Panc1 (cell line): ENCODE data around the gene R3HDML. TPM values are rescaled to one million over a fixed set of nuclear protein-coding genes. Genes with fewer than 3 reads are reported as not detected.

Experiments used
- ATAC-seq: fragments of 200-7000 bp; cut with Tn5 transposase; 2 replicates; pipeline ENCODE4 v1.9.1; 2020; ENCODE audit warnings: mild to moderate bottlenecking, moderate library complexity
- BruUV-seq: library from RNA; stranded (reverse); fragments of 400-500 nt; replicated peaks from 2 replicates; lab custom pipeline; 2021; lab: Mats Ljungman, UMichigan
- CTCF ChIA-PET: fragments of 300-600 bp; sonication (Branson Sonifier 250); formaldehyde crosslinking; loops from one replicate; lab custom pipeline; 2022; ENCODE audit warnings: antibody characterized with exemption; lab: Charles Lee
- POLR2A ChIA-PET: fragments of 300-600 bp; sonication (Branson Sonifier 250); formaldehyde crosslinking; loops from one replicate; lab custom pipeline; 2022; ENCODE audit warnings: antibody characterized with exemption; lab: Charles Lee
- DNase-seq: peaks from one replicate; pipeline ENCODE4 v3.0.0-alpha.2; 2010; ENCODE audit warnings: low read depth, low spot score
- H3K27ac ChIP-seq: 2 replicates; pipeline ENCODE4 v1.5.1; 2011; ENCODE audit warnings: mild to moderate bottlenecking, low read length, inconsistent platforms
- H3K27me3 ChIP-seq: fragments of 200-500 bp; sonication (Bioruptor generic); 2 replicates; pipeline ENCODE4 v1.6.0; 2014; ENCODE audit warnings: low read length, inconsistent platforms; ENCODE audit not compliant: control insufficient read depth, insufficient read depth
- H3K36me3 ChIP-seq: fragments of 200-500 bp; sonication (Bioruptor generic); 2 replicates; pipeline ENCODE4 v1.5.1; 2014; ENCODE audit warnings: inconsistent platforms, mild to moderate bottlenecking, low read length, moderate library complexity; ENCODE audit not compliant: control insufficient read depth, insufficient read depth
- H3K4me1 ChIP-seq: 2 replicates; pipeline ENCODE4 v1.5.1; 2011; ENCODE audit warnings: inconsistent platforms, mild to moderate bottlenecking, low read length, moderate library complexity; ENCODE audit not compliant: control insufficient read depth, insufficient read depth
- H3K4me3 ChIP-seq, 2 experiments: 2 replicates each; pipeline ENCODE4 v1.5.1; 2011 to 2012; ENCODE audit warnings: low read depth in 2 of 2, low read length in 2 of 2, mild to moderate bottlenecking in 2 of 2, inconsistent platforms in 1 of 2, moderate library complexity in 1 of 2
- H3K9me3 ChIP-seq: fragments of 200-500 bp; sonication (Bioruptor generic); 2 replicates; pipeline ENCODE4 v1.5.1; 2014; ENCODE audit warnings: low read depth, mild to moderate bottlenecking, inconsistent platforms, low read length, moderate library complexity; ENCODE audit not compliant: control insufficient read depth, insufficient read depth
- POLR2AphosphoS5 ChIP-seq: IDR thresholded peaks from 2 replicates; pipeline ENCODE4 v1.6.1; 2012; ENCODE audit warnings: mild to moderate bottlenecking, low read depth, low read length, moderate library complexity
- SIN3A ChIP-seq: IDR thresholded peaks from 2 replicates; pipeline ENCODE4 v1.6.1; 2012; ENCODE audit warnings: low read depth, mild to moderate bottlenecking, low read length, moderate library complexity, borderline replicate concordance; ENCODE audit not compliant: insufficient read depth
- TCF7L2 ChIP-seq: IDR thresholded peaks from 2 replicates; pipeline ENCODE4 v1.6.1; 2011; ENCODE audit warnings: mild to moderate bottlenecking, low read depth, low read length, inconsistent platforms
- in situ Hi-C: cut with HindIII; loops from 2 replicates; pipeline ENCODE4 v1.10.0; 2016; ENCODE audit warnings: low sequenced_read_pairs, low pct_unique_long_range_greater_than_20kb
- intact Hi-C: fragments of 100-400 bp; cut with micrococcal nuclease; formaldehyde crosslinking; loops from one replicate; pipeline ENCODE4 v1.10.0; 2022; ENCODE audit not compliant: unreplicated experiment
- total RNA-seq: library from RNA; stranded (reverse); gene quantifications from one replicate; pipeline ENCODE4 v1.2.1, GENCODE V29; 2021; ENCODE audit not compliant: unreplicated experiment
- TF ChIP-seq, protein P1 (sequence below): fragments of 450-650 bp; IDR thresholded peaks from 2 replicates; pipeline ENCODE4 v1.5.1; 2017; ENCODE audit warnings: mild to moderate bottlenecking
- TF ChIP-seq, protein P2 (sequence below), 2 experiments: IDR thresholded peaks; 2 replicates each; pipeline ENCODE4 v1.6.1; 2011 to 2012; ENCODE audit warnings: low read depth in 2 of 2, control low read depth in 1 of 2, low read length in 1 of 2, mild to moderate bottlenecking in 1 of 2, moderate library complexity in 1 of 2; ENCODE audit not compliant: insufficient read depth in 1 of 2

R3HDML gene
- total RNA-seq, 1 experiment from 2014 or later: not detected

DNA sequence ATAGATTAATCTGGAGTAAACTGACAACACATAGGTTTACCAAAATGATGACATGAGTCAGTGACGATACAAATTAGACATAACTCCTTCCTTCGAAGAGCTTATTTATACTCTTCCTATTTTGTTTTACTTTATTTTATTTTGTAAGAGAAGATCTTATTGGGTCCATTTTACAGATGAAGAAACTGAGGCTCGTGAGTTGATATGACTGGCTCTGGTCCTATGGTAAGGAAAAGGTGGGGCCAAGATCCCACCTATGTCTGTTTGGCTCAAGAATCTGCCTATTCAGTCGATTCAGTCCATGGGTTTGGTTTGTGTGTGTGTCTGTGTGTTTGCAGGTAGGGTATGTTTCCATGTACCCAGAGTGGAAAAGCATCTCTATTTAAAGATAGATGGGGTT is 8.4 kb upstream of the R3HDML start:
- ATAC-seq (no peak), DNase-seq (no peak)
- H3K36me3 ChIP-seq: no peaks in the 10 kb centered on the region
- no peak overlapping the region for H3K27ac ChIP-seq
- ChIA-PET POLR2A (no interaction called here), CTCF (no interaction called here)
- in situ Hi-C loops (no loop called here), intact Hi-C loops (no loop called here)
- H3K27me3 ChIP-seq: no peaks in the 10 kb centered on the region
- no peaks in the 10 kb centered on the region for H3K9me3 ChIP-seq
- H3K4me1 ChIP-seq: no peaks in the 10 kb centered on the region
- BruUV-seq: no TSS peak
- TF ChIP-seq POLR2AphosphoS5: no peak
- H3K4me3 ChIP-seq: no peak overlapping the region

DNA sequence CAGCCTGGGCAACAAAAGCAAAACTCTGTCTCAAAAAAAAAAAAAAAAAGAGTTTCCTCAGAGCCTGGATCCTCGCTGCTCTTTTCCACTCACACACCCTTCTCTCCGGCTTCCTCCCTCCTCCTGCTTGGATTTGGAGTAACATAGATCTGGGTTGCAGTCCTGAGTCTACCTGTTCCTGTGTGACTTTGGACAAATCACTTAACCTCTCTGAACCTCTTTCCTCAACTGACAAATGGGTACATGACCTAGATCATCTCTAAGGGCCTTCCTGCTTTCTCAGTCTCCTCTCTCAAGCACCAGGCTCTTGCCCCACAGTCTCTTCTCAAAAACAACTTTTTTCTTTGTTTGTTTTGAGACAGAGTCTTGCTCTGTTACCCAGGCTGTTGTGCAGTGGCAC is 5.6 kb upstream of the R3HDML start:
- Histone ChIP-seq H3K4me3 (no peak overlapping the region), H3K4me1 (no peaks in the 10 kb centered on the region), H3K36me3 (no peaks in the 10 kb centered on the region), H3K27ac (no peak overlapping the region), H3K9me3 (no peaks in the 10 kb centered on the region), H3K27me3 (no peaks in the 10 kb centered on the region)
- no peak for TF ChIP-seq POLR2AphosphoS5
- TF ChIP-seq, protein P1, sequence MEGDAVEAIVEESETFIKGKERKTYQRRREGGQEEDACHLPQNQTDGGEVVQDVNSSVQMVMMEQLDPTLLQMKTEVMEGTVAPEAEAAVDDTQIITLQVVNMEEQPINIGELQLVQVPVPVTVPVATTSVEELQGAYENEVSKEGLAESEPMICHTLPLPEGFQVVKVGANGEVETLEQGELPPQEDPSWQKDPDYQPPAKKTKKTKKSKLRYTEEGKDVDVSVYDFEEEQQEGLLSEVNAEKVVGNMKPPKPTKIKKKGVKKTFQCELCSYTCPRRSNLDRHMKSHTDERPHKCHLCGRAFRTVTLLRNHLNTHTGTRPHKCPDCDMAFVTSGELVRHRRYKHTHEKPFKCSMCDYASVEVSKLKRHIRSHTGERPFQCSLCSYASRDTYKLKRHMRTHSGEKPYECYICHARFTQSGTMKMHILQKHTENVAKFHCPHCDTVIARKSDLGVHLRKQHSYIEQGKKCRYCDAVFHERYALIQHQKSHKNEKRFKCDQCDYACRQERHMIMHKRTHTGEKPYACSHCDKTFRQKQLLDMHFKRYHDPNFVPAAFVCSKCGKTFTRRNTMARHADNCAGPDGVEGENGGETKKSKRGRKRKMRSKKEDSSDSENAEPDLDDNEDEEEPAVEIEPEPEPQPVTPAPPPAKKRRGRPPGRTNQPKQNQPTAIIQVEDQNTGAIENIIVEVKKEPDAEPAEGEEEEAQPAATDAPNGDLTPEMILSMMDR: no peak
- TF ChIP-seq TCF7L2: no peak
- TF ChIP-seq, protein P2, sequence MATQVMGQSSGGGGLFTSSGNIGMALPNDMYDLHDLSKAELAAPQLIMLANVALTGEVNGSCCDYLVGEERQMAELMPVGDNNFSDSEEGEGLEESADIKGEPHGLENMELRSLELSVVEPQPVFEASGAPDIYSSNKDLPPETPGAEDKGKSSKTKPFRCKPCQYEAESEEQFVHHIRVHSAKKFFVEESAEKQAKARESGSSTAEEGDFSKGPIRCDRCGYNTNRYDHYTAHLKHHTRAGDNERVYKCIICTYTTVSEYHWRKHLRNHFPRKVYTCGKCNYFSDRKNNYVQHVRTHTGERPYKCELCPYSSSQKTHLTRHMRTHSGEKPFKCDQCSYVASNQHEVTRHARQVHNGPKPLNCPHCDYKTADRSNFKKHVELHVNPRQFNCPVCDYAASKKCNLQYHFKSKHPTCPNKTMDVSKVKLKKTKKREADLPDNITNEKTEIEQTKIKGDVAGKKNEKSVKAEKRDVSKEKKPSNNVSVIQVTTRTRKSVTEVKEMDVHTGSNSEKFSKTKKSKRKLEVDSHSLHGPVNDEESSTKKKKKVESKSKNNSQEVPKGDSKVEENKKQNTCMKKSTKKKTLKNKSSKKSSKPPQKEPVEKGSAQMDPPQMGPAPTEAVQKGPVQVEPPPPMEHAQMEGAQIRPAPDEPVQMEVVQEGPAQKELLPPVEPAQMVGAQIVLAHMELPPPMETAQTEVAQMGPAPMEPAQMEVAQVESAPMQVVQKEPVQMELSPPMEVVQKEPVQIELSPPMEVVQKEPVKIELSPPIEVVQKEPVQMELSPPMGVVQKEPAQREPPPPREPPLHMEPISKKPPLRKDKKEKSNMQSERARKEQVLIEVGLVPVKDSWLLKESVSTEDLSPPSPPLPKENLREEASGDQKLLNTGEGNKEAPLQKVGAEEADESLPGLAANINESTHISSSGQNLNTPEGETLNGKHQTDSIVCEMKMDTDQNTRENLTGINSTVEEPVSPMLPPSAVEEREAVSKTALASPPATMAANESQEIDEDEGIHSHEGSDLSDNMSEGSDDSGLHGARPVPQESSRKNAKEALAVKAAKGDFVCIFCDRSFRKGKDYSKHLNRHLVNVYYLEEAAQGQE (IDR thresholded peaks at IDR 0.05; ENCODE audit: insufficient read depth in 1 of 2, low read depth in 2 of 2, low read length in 1 of 2): no peak
- TF ChIP-seq SIN3A: no peak
- ChIA-PET CTCF (no interaction called here), POLR2A (no interaction called here)
- intact Hi-C loops (no loop called here), in situ Hi-C loops (no loop called here)
- BruUV-seq: no TSS peak
- DNase-seq (no peak), ATAC-seq (no peak)

DNA sequence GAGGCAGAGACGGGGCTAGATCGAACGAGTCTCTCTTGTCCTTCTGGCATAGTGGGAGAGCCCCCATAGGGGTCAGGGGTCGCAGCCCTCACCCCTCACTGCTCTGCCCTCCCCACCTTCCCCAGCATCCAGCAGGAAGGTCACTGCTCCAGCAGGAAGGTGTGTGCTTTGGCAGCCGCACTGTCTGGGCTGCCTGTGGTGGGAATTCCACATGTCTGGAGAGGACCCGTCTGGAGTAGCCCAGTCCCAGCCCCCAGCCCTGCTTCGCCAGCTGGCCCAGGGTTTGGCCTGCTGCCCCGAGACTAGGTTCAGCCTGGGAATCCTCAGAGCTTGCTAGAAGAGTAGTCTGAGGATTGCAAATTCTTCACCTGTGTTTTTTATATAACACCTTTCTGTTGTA is 2.5 kb upstream of the R3HDML start:
- ATAC-seq: no peak
- Histone ChIP-seq H3K4me3 (no peak overlapping the region), H3K9me3 (no peaks in the 10 kb centered on the region), H3K36me3 (no peaks in the 10 kb centered on the region), H3K4me1 (no peaks in the 10 kb centered on the region), H3K27ac (no peak overlapping the region), H3K27me3 (no peaks in the 10 kb centered on the region)
- ChIA-PET CTCF (no interaction called here), POLR2A (no interaction called here)
- intact Hi-C loops: no loop called here
- BruUV-seq: no TSS peak
- DNase-seq: no peak
- TF ChIP-seq SIN3A (no peak), POLR2AphosphoS5 (no peak), TCF7L2 (no peak)
- TF ChIP-seq, protein P1: no peak
- TF ChIP-seq, protein P2 (IDR thresholded peaks at IDR 0.05; ENCODE audit: insufficient read depth in 1 of 2, low read depth in 2 of 2, low read length in 1 of 2): no peak
- in situ Hi-C loops: no loop called here
